D341Med (cell line): ENCODE results near the gene SLC2A10.
"Not testable (repeated sequence)": the region's sequence is repeated elsewhere in the genome, so short reads cannot be mapped to it uniquely, and the experiment has no call there.

Source experiments
- DNase-seq: peaks from one replicate; pipeline ENCODE4 v3.0.0; 2012; ENCODE audit warnings: low spot score

Gene SLC2A10

GRCh38 chr20:46709459-46710152 lies at the start of gene SLC2A10:
TSS of gene SLC2A10 (plus strand) at chr20:46709649. CDS start at chr20:46709737, 88 bp downstream.
- no peak for DNase-seq

GRCh38 chr20:46660487-46660886 lies 49.0 kb upstream of the SLC2A10 start:
- no peak for DNase-seq

DNA sequence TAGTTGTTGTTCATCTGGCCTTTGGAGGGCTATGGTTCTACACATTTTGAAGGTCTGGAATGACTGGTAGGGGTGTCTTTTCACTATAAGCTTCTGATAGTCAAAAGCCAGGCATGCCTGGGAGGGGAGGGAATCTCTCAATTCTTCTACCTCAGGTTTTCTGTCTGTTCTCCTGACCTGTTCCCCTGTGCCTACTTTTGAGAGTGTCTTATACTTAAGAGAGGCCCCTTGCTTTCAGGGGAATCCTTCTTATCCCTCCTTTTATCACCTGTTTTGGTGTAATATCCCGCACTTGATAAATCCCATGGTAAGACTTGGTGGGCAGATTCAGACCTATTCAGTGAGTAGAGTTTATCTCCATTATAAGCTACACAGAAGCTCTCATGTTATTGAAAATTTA lies 47.8 kb upstream of the SLC2A10 start:
- no peak for DNase-seq

DNA sequence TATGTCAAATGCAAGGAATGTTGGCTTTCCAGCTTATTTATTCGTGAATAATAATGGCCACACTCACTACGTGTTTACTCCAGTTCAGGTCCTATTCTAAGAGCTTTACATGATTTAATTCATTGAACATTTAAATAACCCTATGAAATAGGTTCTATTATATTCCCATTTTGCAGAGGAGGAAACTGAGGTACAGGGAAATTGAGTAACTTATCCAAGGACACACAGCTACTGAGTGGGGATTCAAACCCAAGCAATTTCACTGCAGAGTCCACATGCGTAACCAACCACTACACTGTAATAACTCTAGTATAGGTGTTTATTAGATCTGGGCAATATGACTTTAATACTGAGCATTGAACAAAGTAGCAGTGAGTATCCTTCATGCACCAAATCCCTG lies 45.9 kb upstream of the SLC2A10 start:
- no peak for DNase-seq

DNA sequence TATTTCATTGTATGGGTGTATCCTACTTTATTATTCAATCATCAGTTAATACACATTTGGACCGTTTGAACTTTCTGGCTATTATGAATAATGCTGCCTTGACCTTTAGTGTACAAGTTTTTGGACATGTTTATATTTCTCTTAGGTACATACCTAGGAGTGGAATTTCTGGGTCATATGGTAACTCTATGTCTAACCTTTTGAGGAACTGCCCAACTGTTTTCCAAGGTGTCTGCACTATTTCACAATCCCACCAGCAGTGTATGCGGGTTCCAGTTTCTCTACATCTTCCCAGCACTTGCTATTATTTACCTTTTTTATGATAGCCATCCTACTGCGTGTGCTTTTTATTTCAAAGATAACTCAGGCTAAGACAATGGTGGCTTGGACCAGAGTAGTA lies 43.8 kb upstream of the SLC2A10 start:
- DNase-seq: no peak

DNA sequence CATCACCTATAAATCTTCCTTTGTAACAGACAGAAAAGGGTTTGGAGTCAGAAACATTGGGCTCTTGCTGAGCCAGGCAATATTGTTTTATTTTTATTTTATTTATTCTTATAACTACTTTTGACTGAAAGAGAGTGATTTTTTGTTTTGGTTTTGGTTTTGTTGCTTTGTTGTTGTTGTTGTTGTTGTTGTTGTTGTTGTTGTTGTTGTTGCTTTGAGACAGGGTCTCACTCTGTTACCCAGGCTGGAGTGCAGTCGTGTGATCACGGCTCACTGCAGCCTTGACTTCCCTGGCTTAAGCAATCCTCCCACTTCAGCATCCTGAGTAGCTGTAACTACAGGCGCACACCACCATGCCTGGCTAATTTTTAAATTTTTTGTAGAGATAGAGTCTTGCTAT lies 43.1 kb upstream of the SLC2A10 start:
- DNase-seq: no peak

- no peak for DNase-seq
Observed at GRCh38 chr20:46666818-46667515, 42.5 kb upstream of the SLC2A10 start.

GRCh38 chr20:46670228-46670584 lies 39.2 kb upstream of the SLC2A10 start:
- DNase-seq: no peak

- DNase-seq: no peak
Observed at GRCh38 chr20:46670585-46671584, 38.6 kb upstream of the SLC2A10 start.

DNA sequence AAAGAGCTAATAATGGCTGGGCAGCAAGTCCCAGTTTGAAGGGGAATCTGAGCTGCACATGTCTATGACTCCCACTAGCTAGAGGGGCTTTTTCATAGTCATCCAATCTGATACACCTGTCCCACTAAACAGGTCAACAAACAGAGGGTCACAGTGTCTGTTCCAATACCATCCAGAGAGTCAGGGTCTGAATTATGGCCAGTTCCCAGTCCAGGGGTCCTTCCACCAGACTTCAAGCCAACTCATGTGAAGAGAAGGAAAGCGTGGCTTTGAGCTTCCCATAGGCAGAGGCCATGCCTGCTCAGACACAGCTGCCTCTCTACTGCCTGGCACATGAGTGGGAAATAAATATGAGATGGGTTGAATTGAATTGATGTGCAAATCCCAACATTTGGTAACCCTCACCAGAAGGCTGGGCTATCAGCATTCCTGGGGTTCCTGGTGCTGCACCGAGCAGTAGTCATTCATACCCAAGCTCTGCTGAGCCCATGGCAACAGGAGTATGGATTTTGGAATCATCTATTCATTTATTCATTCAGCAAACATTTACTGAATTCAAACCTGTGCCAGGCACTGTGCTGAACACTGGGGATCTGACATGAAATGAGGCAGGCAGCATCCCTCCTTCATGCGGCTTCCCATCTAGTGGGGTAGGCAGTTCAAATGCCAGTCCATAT lies 37.4 kb upstream of the SLC2A10 start:
- DNase-seq: no peak

- DNase-seq: no peak
Observed at GRCh38 chr20:46672543-46673148, 36.8 kb upstream of the SLC2A10 start.

DNA sequence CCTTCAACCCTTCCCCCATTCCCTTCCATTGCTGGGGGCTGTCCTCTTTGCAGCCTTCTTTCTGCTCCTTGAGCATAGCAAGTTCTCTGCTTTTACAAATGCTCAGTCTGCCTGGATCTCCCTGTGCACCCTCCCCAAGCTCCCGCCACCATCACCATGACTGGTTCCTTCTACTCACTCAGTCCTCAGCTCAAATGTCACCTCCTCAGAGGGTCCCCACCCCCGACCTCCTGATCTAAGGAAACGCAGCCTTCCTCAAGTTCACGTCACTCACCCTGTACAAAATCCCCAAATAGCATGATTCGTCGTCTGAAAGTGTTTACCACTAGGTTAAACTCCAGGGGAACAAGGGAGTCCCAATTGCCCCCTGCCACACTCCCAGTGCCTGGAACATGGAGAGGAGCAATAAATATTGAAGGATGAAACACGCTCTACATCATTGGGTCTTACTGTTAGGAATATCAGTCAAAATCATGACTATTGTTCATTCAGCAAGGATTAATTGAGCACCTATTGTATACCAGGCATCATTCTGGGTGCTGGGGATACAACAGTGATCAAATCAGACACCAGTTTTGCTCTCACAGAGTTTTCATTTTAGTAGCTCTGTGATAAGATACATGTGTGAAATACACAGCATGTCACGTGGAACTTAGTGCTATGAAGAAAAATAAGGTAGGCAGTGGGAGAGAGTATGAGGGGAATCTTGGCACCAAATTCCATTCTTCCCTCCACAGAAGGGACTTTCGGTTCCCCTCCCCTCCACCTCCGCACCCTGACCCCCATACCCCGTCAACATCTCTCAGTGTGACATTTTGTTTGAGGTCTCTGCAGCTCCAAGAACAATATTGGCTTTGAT lies 35.8 kb upstream of the SLC2A10 start:
- DNase-seq: no peak

DNA sequence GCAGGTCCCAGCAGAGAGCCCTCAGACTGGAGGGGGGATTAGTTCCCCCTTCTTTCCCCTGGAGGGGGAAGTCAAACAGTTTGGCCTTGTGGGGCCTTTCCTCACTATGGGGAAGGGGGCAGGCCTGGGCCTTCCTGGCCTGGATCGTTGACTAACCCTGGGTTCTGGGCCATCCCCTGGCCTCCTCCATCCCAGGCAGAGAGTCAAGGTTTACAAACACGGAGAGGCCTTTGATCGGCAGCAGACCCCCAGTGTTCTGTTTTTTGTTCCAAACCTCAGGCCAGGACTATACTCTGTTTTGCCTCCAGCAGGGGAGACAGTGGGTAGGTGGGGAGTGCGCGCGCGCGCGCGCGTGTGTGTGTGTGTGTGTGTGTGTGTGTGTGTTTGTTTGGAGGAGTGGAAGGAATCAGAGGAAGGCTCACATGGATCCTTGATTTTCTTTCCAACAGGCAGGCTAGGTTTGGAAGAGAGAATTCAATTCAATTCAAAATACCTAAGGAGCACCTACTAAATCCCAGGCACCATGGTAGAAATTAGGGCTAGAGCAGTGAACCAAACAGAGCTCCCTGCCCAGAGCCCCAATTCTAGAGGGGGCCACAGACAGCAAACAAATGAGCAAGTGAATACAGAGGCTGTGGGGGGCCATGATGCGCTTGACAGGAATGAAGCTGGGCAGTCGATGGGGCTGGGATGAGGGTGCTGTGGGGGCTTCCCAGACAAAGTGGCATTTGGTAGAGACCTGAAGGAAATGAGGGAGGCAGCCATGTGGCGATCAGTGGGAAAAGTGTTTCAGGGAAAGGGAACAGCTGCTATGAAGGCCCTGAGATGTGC lies 35.0 kb upstream of the SLC2A10 start:
- no peak for DNase-seq

- DNase-seq: not testable (repeated sequence)
Observed at GRCh38 chr20:46676649-46677316, 32.7 kb upstream of the SLC2A10 start.

GRCh38 chr20:46677608-46678007 lies 31.8 kb upstream of the SLC2A10 start:
- DNase-seq: no peak

GRCh38 chr20:46678516-46678915 lies 30.9 kb upstream of the SLC2A10 start:
- no peak for DNase-seq

DNA sequence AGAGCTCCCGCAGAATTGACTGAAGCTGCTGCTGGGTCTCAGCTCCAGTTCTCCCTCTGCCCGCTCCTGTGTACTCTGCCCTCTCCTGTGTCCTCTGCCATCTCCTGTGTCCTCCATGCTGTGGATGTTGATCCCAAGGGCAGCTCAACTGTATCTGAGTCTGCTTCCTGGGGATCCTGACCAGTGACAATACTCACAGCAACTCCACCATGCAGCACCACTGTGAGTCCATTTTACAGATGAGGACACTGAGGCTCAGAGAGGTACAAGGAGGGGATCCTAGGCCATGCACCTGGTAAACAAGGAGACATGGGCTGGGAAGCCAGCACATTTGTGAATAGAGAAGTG lies 28.8 kb upstream of the SLC2A10 start:
- no peak for DNase-seq

- peak; percentile 66 for DNase-seq
Observed at GRCh38 chr20:46681032-46681854, 28.2 kb upstream of the SLC2A10 start.
